Right cardiac atrium (tissue), 5 donors: Measurements from ENCODE around the gene LAMB3. TPM values are rescaled to one million over a fixed set of nuclear protein-coding genes. Genes with fewer than 3 reads are reported as not detected.
A peak's percentile ranks its signal among the peaks of the same experiment; 100 is the strongest.

Experiments
- ATAC-seq, 2 donors: fragments of 200-7000 bp; cut with Tn5 transposase; one replicate each; pipeline versions ENCODE4 v1.8.0 to v1.9.1; 2020; ENCODE audit warnings: moderate library complexity in 2 of 2, mild to moderate bottlenecking in 1 of 2
- DNase-seq, 3 donors: peaks; one replicate each; pipeline ENCODE4 v3.0.0-alpha.2; 2020
- H3K27ac ChIP-seq: one replicate; pipeline ENCODE4 v1.5.1; 2013; ENCODE audit warnings: mild to moderate bottlenecking, low read length, control low read depth, moderate library complexity
- H3K27me3 ChIP-seq: one replicate; pipeline ENCODE4 v1.6.1; 2013; ENCODE audit not compliant: control insufficient read depth, insufficient read depth
- H3K4me1 ChIP-seq: one replicate; pipeline ENCODE4 v1.6.1; 2013; ENCODE audit warnings: low read length; ENCODE audit not compliant: control insufficient read depth, insufficient read depth
- H3K4me3 ChIP-seq: one replicate; pipeline ENCODE4 v1.5.1; 2013; ENCODE audit warnings: low read length, control low read depth
- H3K9me3 ChIP-seq: one replicate; pipeline ENCODE4 v1.6.1; 2013; ENCODE audit warnings: low read length; ENCODE audit not compliant: control insufficient read depth
- WGBS: extraction: QIAGEN DNeasy Blood & Tissue Kit; methylation state at CpG from one replicate; pipeline ENCODE4 v1.1.7; 2013; 5-methylcytosine and 5-hydroxymethylcytosine counted together
- intact Hi-C, 4 donors: fragments of 100-400 bp; cut with DNase I; formaldehyde crosslinking; loops; one replicate each; pipeline versions ENCODE4 v1.11.0 to v1.14.0; 2022 to 2023
- polyA plus RNA-seq: library from polyadenylated mRNA; stranded (reverse); fragments of 200-250 nt; gene quantifications from one replicate; pipeline ENCODE4 v1.2.3, GENCODE V29; 2013
- total RNA-seq, 4 donors: library from RNA; stranded (reverse); fragmentation: NEBNext Ultra II Directional; extraction: Animal tissue kit (Norgen Biotek cat#: 25700); gene quantifications; one replicate each; pipeline ENCODE4 v1.2.1, GENCODE V29; 2021
- donor health status: healthy with polysubstance abuse.
- donor health status: DM: no; HTN: yes; CAD: no.
- donor health status: DM: no; HTN: no; CAD: no.
- donor health status: DM: no; HTN: yes; CAD: no; lungs with severe emphysema.
- donor health status: DM: yes; HTN: yes; CAD: no.

Gene LAMB3
- total and polyA plus RNA-seq, 5 donors, result 3.0 to 13.7 (median 9.3) TPM

- H3K27me3 ChIP-seq, result no peaks in the 10 kb centered on the region
- intact Hi-C loops, result loop anchor here in 2 of 4 donors (10.0 kb wide), 1 partner anchor 86 kb away; no protein-coding TSS in a partner anchor
- H3K27ac ChIP-seq, result no peak overlapping the region
- WGBS, result 82% methylated on average over 9 of the region's 9 CpGs
- ATAC-seq (no peak), DNase-seq (no peak)
- no peak overlapping the region for H3K4me3 ChIP-seq
- no peaks in the 10 kb centered on the region for H3K9me3 ChIP-seq
- no peaks in the 10 kb centered on the region for H3K4me1 ChIP-seq
Observed at GRCh38 chr1:209609041-209609790, 43.0 kb downstream of the LAMB3 start.

DNA sequence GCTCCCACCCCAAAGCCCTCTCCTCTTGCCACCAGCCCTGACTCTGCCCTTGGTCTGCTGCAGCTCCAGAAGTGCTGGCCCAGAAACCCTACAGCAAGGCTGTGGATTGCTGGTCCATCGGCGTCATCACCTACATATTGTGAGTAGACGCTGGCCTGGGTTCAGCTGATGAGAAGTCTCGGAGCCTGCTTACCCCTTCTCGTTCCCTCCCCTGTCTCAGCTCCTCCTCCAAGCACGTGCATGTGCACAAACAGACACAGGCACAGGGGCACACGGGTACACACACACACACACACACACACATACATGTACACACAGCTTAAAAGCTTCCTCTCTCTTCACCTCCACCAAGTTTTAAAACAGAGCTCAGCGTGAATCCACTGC, 44.4 kb downstream of the LAMB3 start:
- Histone ChIP-seq H3K9me3 (no peaks in the 10 kb centered on the region), H3K4me3 (no peak overlapping the region)
- intact Hi-C loops, result loop anchor here in 2 of 4 donors (10.0 kb wide), 1 partner anchor 87 kb away; no protein-coding TSS in a partner anchor

GRCh38 chr1:209607102-209607794, 45.0 kb downstream of the LAMB3 start:
- DNase-seq, result no peak
- Histone ChIP-seq H3K4me3 (no peak overlapping the region), H3K27me3 (no peaks in the 10 kb centered on the region), H3K4me1 (no peaks in the 10 kb centered on the region), H3K9me3 (no peaks in the 10 kb centered on the region), H3K27ac (no peak overlapping the region)
- WGBS, result 78% methylated on average over 1 of the region's 1 CpG
- ATAC-seq, result no peak
- intact Hi-C loops, result loop anchor here in 2 of 4 donors (10.0 kb wide), 1 partner anchor 88 kb away; no protein-coding TSS in a partner anchor

More for the DNA sequence above, 44.4 kb downstream of the LAMB3 start:
- Histone ChIP-seq H3K27ac (no peak overlapping the region), H3K4me1 (no peaks in the 10 kb centered on the region), H3K27me3 (no peaks in the 10 kb centered on the region)
- WGBS, result 77% methylated on average over 8 of the region's 8 CpGs
- DNase-seq, result no peak
- no peak for ATAC-seq

DNA sequence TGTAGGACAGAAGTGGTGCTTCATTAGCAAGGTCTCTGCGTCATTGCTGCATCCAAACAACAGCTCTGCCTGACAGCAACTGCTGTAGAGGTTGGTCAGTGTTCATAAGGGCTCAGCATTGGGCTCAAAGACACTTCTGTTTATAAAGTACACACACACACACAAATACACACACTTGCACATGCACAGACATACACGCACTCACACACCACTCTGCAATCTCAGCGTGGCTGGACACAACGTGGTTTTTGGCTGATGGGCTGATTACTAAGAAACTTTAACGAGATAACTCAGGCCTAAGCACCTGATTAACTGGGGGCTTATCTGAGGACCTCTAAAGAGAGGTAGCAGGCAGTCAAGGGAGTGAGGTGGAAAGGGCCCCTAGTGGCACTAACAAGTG, 48.3 kb downstream of the LAMB3 start:
- WGBS, result 72% methylated on average over 5 of the region's 5 CpGs
- H3K4me1 ChIP-seq, result no peaks in the 10 kb centered on the region
- no peaks in the 10 kb centered on the region for H3K27me3 ChIP-seq
- H3K27ac ChIP-seq, result no peak overlapping the region
- ATAC-seq (no peak), DNase-seq (no peak)
- intact Hi-C loops, result loop anchor here in 2 of 4 donors (10.0 kb wide), 1 partner anchor 91 kb away; no protein-coding TSS in a partner anchor
- no peaks in the 10 kb centered on the region for H3K9me3 ChIP-seq
- no peak overlapping the region for H3K4me3 ChIP-seq

GRCh38 chr1:209601809-209602657, 50.2 kb downstream of the LAMB3 start:
- Histone ChIP-seq H3K4me3 (no peak overlapping the region), H3K9me3 (no peaks in the 10 kb centered on the region), H3K4me1 (no peaks in the 10 kb centered on the region), H3K27me3 (no peaks in the 10 kb centered on the region), H3K27ac (no peak overlapping the region)
- DNase-seq, result peak in 1 of 3 donors; percentile 64
- peak; percentile 86 to 89 for ATAC-seq
- intact Hi-C loops, result loop anchor here in 2 of 4 donors (10.0 kb wide), 1 partner anchor 93 kb away; no protein-coding TSS in a partner anchor
- 39% methylated on average over 6 of the region's 6 CpGs for WGBS

GRCh38 chr1:209600541-209600940, 51.7 kb downstream of the LAMB3 start:
- Histone ChIP-seq H3K27ac (no peak overlapping the region), H3K27me3 (no peaks in the 10 kb centered on the region), H3K9me3 (no peaks in the 10 kb centered on the region), H3K4me1 (no peaks in the 10 kb centered on the region), H3K4me3 (no peak overlapping the region)
- intact Hi-C loops, result loop anchor here in 2 of 4 donors (10.0 kb wide), 1 partner anchor 94 kb away; no protein-coding TSS in a partner anchor
- 90% methylated on average over 1 of the region's 1 CpG for WGBS
- no peak for ATAC-seq
- DNase-seq, result no peak

GRCh38 chr1:209598227-209598626, 54.0 kb downstream of the LAMB3 start:
- WGBS, result 89% methylated on average over 1 of the region's 1 CpG
- DNase-seq (no peak), ATAC-seq (no peak)
- Histone ChIP-seq H3K4me1 (no peaks in the 10 kb centered on the region), H3K27ac (no peak overlapping the region), H3K27me3 (no peaks in the 10 kb centered on the region), H3K4me3 (no peak overlapping the region), H3K9me3 (no peaks in the 10 kb centered on the region)
- intact Hi-C loops, result no loop called here

GRCh38 chr1:209597499-209597898, 54.7 kb downstream of the LAMB3 start:
- Histone ChIP-seq H3K27me3 (no peaks in the 10 kb centered on the region), H3K4me1 (no peaks in the 10 kb centered on the region), H3K27ac (no peak overlapping the region), H3K4me3 (no peak overlapping the region), H3K9me3 (no peaks in the 10 kb centered on the region)
- ATAC-seq (no peak), DNase-seq (no peak)
- intact Hi-C loops, result no loop called here
- 60% methylated on average over 2 of the region's 2 CpGs for WGBS

- intact Hi-C loops, result no loop called here
- 83% methylated on average over 10 of the region's 10 CpGs for WGBS
- no peaks in the 10 kb centered on the region for H3K4me1 ChIP-seq
- no peaks in the 10 kb centered on the region for H3K27me3 ChIP-seq
- DNase-seq, result no peak
- no peak overlapping the region for H3K27ac ChIP-seq
- no peak overlapping the region for H3K4me3 ChIP-seq
- H3K9me3 ChIP-seq, result no peaks in the 10 kb centered on the region
- ATAC-seq, result no peak
Observed at GRCh38 chr1:209595599-209596285, 56.5 kb downstream of the LAMB3 start.

GRCh38 chr1:209595028-209595427, 57.2 kb downstream of the LAMB3 start:
- Histone ChIP-seq H3K9me3 (no peaks in the 10 kb centered on the region), H3K4me3 (no peak overlapping the region), H3K4me1 (no peaks in the 10 kb centered on the region), H3K27ac (no peak overlapping the region), H3K27me3 (no peaks in the 10 kb centered on the region)
- ATAC-seq, result no peak
- intact Hi-C loops, result no loop called here
- WGBS, result 72% methylated on average over 9 of the region's 9 CpGs
- no peak for DNase-seq
